ENCODE results near the gene C1QTNF1. TPM values are rescaled to one million over a fixed set of nuclear protein-coding genes. Genes with fewer than 3 reads are reported as not detected.
A peak's percentile ranks its signal among the peaks of the same experiment; 100 is the strongest.

C1QTNF1 gene
- total and polyA plus RNA-seq, 7 donors = 10.5 to 22.8 (median 16.9) TPM

- Histone ChIP-seq H3K9me3 (no peaks in the 10 kb centered on the region), H3K27ac (peak overlapping the region; percentile 46), H3K36me3 (ENCODE audit: insufficient read depth in 1 of 2, low read depth in 1 of 2) (no peaks in the 10 kb centered on the region), H3K4me1 (peaks cover 40% of the 10 kb centered on the region), H3K27me3 (ENCODE audit: insufficient read depth in 3 of 3, low read length in 2 of 3) (peaks cover 0 to 10% (median 0%) of the 10 kb centered on the region in 3 donors), H3K4me3 (no peak overlapping the region)
- ATAC-seq (no peak), DNase-seq (peak in 1 of 2 donors; percentile 74)
- 65 to 88% (median 73%) methylated on average over 9 of the region's 9 CpGs for WGBS, 3 donors
- intact Hi-C loops (cut with DNase I) = no loop called here
- no peak for TF ChIP-seq CTCF (IDR thresholded peaks at IDR 0.05)
Observed at GRCh38 chr17:79022507-79022991, 1.4 kb upstream of the C1QTNF1 start.

GRCh38 chr17:79023180-79023705 lies 726 bp upstream of the C1QTNF1 start:
- H3K27me3 ChIP-seq (ENCODE audit: insufficient read depth in 3 of 3, low read length in 2 of 3) = peaks cover 0 to 10% (median 0%) of the 10 kb centered on the region in 3 donors

GRCh38 chr17:79024901-79025737 lies 1.1 kb downstream of the C1QTNF1 start:
- DNase-seq (peak; percentile 60 to 85), ATAC-seq (peak; percentile 61 to 90 (median 86))
- Histone ChIP-seq H3K4me3 (peak overlapping the region; percentile 69), H3K9me3 (no peaks in the 10 kb centered on the region), H3K4me1 (peaks cover 38% of the 10 kb centered on the region), H3K36me3 (ENCODE audit: insufficient read depth in 1 of 2, low read depth in 1 of 2) (no peaks in the 10 kb centered on the region), H3K27me3 (ENCODE audit: insufficient read depth in 3 of 3, low read length in 2 of 3) (peaks cover 0 to 18% (median 0%) of the 10 kb centered on the region in 3 donors), H3K27ac (peak overlapping the region; percentile 71)
- no peak for TF ChIP-seq CTCF (IDR thresholded peaks at IDR 0.05)
- WGBS, 3 donors = 18 to 34% (median 28%) methylated on average over 31 of the region's 31 CpGs
- intact Hi-C loops (cut with DNase I) = no loop called here

More at GRCh38 chr17:79023180-79023705, 726 bp upstream of the C1QTNF1 start:
- DNase-seq (peak in 1 of 2 donors; percentile 38), ATAC-seq (no peak)
- Histone ChIP-seq H3K27ac (peak overlapping the region; percentile 46), H3K4me1 (peaks cover 46% of the 10 kb centered on the region), H3K9me3 (no peaks in the 10 kb centered on the region), H3K36me3 (ENCODE audit: insufficient read depth in 1 of 2, low read depth in 1 of 2) (no peaks in the 10 kb centered on the region), H3K4me3 (peak overlapping the region; percentile 69)
- intact Hi-C loops (cut with DNase I) = no loop called here
- WGBS, 3 donors = 86 to 91% (median 87%) methylated on average over 12 of the region's 12 CpGs
- no peak for TF ChIP-seq CTCF (IDR thresholded peaks at IDR 0.05)

GRCh38 chr17:79026376-79027273 lies 2.7 kb downstream of the C1QTNF1 start:
- TF ChIP-seq CTCF (IDR thresholded peaks at IDR 0.05) = no peak
- H3K36me3 ChIP-seq (ENCODE audit: insufficient read depth in 1 of 2, low read depth in 1 of 2) = no peaks in the 10 kb centered on the region
- DNase-seq (peak; percentile 46 to 70), ATAC-seq (peak in 2 of 4 donors; percentile 2 to 25)
- intact Hi-C loops (cut with DNase I) = no loop called here
- H3K9me3 ChIP-seq = no peaks in the 10 kb centered on the region
- peaks cover 0 to 23% (median 0%) of the 10 kb centered on the region in 3 donors for H3K27me3 ChIP-seq (ENCODE audit: insufficient read depth in 3 of 3, low read length in 2 of 3)
- H3K27ac ChIP-seq = peak overlapping the region; percentile 53
- 58 to 68% (median 66%) methylated on average over 16 of the region's 16 CpGs for WGBS, 3 donors
- H3K4me3 ChIP-seq = peak overlapping the region; percentile 32
- H3K4me1 ChIP-seq = peaks cover 34% of the 10 kb centered on the region

Data from psoas muscle (tissue), 8 donors.